Measurements from ENCODE around the gene MADD.
"Not testable (repeated sequence)": the region's sequence is repeated elsewhere in the genome, so short reads cannot be mapped to it uniquely, and the experiment has no call there.

Gene MADD

DNA sequence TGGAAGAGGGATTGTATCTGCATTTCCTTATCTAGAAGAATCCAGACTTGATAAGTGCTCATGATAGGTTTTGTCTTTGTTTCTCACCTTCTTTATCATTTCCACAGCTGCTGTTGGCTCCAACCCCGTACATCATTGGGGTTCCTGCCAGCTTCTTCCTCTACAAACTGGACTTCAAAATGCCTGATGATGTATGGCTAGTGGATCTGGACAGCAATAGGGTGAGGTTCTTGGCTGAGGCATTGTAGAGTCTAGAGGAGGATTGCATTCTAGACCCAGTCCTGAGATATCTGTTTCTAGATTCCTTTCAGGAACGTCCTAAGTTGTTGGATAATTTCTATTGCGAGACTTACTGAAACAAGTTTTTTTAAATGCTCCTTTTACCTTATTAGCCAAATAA is 8.1 kb downstream of the MADD start:
- DNase-seq: no peak

DNA sequence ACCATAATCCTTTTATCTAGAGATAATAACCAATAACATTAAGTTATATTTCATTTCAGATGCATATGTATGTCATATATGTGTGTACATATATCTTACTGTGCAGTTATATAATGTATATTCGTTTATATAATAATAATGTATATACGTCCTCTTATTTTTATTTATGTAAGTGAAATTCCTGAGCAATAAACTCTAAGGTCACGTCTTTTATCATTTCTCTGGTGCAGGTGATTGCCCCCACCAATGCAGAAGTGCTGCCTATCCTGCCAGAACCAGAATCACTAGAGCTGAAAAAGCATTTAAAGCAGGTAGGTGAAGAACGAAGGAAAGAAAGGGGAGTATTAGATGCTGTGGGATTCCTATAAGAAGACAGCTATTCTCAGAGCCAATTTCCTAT is 8.8 kb downstream of the MADD start:
- DNase-seq: no peak

DNA sequence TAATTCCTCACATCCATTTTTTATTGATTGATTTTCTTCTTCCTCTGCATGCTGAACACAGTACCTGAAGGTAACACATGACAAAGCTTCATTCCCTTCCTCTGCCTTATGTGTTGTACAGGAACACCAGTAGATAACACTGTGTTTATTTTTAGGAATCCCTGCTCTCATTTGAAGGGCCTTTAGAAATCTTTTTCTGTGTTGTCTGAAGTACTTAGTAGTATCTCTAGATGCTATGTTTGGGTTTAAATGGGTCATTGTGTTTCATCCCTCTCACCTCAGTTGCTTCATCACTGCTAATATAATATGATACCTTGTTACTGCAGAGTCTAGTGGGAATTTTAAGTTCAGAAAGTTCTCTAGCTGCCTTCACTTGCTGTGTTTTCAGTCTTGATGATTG is 10.2 kb downstream of the MADD start:
- DNase-seq: no peak

DNA sequence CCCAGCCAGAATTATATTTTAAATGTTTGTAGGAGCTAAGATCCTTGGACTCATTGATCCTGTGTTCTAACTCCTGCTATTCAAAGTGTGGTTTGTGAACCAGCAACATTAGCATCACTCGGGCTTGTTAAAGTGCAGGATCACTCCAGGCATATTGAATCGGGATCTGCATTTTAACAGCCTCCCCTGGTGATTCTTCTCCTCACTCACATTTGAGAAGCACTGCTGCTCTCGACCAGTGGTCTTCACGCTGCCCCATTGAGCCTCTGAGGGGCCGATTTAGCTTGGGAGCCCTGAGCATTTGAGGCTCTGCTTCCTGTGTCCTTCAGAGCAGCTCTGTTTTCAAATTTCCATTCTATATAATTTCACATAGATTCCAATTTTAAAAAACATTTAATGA is 10.9 kb downstream of the MADD start:
- DNase-seq: no peak

DNA sequence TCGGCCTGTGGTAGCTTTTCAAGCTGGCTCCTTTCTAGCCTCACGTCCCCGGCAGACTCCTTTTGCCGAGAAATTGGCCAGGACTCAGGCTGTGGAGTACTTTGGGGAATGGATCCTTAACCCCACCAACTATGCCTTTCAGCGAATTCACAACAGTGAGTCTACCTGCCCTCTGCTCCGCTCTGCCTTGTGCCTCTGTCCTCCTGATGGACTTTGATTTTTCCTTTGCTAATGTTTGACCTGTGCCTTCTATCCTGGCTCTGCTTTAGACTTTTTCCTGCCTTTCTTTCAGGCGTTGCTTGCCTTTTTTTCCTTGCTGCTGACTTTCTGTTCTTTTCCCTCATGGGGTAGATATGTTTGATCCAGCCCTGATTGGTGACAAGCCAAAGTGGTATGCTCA is 12.5 kb downstream of the MADD start:
- no peak for DNase-seq

DNA sequence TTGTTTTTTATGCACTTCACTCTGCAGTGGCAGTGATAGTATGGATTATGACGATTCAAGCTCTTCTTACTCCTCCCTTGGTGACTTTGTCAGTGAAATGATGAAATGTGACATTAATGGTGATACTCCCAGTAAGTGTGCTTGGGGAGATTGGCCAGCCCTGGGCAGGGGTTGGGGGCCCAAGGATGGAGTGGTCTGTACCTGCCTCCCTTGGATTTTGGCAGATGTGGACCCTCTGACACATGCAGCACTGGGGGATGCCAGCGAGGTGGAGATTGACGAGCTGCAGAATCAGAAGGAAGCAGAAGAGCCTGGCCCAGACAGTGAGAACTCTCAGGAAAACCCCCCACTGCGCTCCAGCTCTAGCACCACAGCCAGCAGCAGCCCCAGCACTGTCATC is 14.2 kb downstream of the MADD start:
- no peak for DNase-seq

DNA sequence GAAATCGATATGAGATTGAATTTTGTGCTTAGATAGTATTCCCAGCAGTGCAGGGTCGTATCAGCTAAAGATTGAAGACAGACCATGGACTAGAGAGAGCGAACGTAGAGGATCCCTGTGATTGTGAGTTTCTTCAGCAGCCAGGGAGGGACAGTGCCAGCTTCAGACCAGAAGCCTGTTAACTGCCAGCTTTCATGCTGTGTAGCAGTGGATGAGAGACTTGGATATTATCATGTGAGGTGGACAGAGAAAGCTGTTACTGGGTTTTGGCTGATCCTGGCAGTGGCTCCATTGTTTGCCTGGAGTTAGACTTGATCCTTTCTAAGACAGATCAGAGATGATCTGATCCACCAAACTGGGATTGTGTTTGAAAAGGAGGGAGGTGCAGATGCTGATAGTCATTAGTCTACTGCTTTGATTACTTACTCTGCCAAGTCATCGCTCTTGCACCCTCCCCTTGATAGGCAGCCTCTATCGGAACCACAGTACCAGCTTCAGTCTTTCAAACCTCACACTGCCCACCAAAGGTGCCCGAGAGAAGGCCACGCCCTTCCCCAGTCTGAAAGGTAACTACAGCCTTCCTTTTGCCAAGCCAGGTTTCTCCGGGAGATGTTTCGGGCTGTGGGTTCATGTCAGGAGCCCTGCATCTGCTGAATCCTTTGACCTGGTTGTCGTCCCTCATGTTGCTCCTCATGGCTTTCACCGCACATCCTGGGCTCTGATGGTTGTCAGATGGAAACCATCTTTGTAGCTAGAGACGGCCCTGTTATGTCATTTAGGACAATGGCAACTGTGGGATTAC is 16.2 kb downstream of the MADD start:
- no peak for DNase-seq

DNA sequence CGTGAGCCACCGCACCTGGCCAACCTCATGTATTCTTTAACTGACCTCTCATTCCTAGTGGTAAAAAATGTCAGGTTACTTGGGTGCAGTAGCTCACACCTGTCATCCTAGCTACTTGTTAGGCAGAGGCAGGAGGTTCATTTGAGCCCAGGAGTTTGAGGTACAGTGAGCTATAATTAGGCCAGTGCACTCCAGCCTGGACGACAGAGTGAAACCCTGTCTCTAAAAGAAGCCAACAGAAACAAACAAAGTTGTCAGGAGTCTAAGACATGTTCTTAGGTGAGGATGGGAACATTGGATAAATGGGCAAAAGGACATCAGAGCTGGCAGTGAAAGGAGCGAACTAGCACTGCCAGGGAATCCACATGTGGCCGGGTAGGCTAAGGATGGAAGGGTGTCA is 18.1 kb downstream of the MADD start:
- DNase-seq: no peak

DNA sequence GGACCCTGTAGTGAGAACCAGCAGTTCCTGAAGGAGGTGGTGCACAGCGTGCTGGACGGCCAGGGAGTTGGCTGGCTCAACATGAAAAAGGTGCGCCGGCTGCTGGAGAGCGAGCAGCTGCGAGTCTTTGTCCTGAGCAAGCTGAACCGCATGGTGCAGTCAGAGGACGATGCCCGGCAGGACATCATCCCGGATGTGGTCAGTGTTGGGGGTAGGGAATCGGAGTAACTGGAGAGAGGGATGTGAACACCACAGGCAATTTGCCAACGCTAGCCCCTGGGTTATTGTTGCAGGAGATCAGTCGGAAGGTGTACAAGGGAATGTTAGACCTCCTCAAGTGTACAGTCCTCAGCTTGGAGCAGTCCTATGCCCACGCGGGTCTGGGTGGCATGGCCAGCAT is 19.9 kb downstream of the MADD start:
- no peak for DNase-seq

DNA sequence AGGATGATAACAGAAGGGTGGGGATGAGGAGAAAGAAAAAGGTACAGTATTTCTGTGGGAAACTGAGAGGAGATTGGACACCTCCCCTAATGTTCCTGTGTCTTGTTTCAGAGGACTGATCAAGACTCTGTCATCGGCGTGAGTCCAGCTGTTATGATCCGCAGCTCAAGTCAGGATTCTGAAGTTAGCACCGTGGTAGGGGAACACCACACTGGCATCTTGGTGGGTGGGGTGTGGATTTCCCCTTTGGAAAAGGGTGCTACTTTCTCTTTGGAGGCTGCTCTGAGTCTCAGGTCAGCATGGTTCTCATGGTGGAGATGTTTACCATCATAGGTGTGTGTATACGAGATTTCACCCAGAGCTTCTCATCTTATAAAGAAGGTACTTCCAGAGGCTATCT is 25.5 kb downstream of the MADD start:
- no peak for DNase-seq

DNA sequence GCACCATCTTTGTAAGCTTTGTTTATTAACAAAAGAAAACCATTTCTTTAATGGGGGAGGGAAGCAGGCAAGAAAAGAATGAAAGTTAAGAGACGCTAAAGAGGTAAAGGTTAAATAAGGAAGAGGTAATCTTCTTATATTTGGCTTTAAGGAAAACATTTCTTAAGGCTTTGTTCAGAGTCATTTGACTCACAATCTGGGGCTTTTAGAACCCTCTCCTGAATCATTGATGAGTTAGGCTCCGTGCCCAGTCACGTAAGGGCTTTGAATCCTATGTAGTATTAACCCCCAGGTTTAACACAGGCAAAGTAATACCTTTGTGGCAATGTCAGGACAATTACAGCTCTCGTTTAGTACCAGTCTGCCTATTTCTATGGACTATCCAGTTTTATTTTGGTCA is 26.1 kb downstream of the MADD start:
- no peak for DNase-seq

DNA sequence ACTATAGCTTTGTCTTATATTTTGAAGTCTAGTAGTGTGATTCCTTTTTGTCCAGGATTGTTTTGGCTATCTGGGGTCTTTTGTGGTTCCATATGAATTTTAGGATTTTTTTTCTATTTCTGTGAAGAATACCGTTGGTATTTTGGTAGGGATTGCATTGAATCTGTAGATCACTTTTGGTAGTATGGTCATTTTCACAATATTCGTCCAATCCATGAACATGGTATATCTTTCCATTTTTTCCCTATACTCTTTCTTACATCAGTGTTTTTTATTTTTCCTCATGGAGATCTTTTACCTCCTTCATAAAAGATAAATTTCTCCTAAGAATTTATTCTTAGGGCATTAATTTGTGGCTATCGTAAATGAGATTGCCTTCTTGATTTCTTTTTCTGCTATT is 29.1 kb downstream of the MADD start:
- no peak for DNase-seq

DNA sequence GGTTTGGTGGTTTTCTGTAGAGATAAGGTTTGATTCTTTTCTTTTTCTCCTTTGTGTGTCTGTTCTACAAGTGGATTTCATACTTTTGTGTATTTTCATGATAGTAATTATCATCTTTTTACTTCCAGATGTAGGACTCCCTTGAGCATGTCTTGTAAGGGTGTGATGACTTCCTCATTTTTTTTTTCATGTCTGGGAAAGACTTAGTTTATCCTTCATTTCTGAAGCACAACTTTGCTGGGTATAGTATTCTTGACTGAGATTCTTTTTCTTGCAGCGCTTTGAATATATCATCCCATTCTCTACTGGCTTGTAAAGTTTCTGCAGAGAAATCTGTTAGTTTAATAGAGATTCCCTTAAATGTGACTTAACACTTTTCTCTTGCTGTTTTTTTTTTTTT is 32.9 kb downstream of the MADD start:
- no peak for DNase-seq

DNA sequence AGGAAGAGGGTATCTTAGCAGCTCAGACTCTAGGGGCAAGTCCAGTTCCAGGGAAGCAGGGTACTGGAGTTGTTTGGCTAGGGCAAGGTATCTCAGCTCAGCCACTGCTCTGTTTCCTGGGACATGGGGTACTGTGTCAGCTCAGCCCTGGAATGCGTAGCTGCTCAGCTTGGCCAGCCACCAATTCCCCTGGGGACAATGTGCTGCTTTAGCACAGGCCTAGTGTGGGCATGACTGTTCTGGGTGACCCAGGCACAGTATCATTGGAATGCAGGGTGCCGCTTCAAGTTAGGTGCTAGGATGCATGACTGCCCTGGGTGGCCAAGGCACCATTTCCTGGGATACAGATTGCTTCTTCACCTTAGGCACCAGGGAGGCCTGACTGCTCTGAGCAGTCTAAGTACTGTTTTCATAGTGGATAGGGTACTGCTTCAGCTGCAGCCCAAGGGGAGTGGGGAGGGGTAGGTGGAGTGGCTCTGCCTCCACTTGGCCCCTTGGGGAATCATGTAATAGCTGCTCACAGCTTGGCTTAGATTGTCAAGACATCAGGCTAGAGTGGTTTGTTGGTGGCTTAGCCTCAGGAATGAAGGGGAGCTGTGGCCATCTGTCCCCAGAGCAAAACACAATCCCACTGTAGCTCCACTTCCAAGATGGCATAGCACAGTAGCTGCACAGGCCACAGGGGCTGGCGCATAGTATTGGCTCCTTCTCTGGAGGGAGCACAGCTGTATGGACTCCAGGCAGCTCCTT is 36.0 kb downstream of the MADD start:
- DNase-seq: no peak

DNA sequence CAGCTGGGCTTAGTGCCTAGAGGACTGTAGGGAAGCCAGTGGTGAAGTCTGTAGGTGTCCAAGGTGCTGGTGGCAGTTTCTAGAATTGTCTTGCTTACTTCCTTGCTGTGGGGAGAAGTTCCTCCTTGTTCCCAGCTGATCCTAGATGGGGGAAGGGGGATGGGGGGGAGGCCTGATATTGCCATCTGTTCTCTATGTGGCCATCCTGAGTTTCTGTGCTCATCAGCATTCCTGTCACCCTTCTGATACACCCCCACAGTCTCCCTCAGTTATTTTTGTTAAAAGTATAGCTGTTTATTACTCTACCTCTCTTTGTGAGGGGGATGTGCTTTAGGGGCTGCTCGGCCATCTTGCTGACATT is 36.5 kb downstream of the MADD start:
- no peak for DNase-seq

DNA sequence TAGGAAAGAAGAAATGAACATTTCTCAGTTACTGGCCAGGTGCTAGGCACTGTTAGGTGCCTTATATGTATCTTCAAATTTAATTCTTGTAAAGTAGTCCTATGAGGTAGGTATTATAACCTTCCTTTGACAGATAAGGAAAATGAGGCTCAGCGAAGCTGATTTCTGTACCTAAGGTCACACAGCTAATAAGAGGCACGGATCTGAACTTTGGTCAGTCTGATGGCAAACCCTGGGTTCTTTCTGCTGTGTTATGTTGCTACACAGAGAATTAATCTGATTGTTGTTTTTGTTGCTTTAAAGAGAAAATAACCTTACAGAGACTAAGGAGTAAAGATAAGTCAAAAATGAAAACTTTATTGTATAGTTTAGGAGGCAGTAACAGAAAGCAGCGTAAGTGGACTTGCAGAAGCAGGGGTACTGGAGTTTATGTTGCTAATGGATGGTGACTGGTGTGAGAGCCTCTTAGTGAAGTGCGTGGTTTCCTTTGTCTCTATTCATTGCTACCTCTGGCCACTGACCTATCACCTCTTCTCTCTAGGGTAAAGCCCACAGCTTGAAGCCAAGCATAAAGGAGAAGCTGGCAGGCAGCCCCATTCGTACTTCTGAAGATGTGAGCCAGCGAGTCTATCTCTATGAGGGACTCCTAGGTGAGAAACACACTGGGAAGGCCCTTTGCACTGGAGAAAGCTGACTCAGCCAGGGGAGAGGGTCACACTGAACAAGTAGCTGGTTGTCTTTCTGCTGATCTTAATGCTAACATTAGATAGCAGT is 38.3 kb downstream of the MADD start:
- no peak for DNase-seq

DNA sequence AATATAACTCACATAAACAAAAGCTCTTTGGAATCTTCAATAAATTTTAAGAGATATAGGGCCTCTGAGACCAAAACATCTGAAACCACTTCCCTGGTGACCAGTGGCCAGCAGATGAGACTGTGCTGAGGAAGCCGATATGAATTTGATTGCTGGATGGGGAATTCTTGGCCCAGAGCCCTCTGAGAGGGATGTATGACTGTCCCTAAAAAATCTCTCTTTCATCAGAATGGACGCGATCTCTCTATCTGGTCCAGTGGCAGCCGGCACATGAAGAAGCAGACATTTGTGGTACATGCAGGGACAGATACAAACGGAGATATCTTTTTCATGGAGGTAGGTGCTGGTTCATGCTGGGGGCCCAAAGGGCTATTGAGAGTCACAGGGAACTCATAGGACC is 45.1 kb downstream of the MADD start:
- DNase-seq: no peak

DNA sequence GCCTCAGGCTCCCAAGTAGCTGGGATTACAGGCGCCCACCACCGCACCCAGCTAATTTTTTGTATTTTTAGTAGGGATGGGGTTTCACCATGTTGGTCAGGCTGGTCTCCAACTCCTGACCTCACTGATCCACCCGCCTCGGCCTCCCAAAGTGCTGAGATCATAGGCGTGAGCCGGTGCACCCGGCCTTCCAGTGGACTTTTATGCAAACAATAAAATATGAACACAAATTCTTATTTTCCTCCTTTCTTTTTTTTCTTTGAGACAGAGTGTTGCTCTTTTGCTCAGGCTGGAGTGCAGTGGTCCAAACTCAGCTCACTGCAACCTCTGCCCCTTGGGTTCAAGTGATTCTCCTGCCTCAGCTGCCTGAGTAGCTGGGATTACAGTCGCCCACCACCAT is 46.6 kb downstream of the MADD start:
- DNase-seq: not testable (repeated sequence)

DNA sequence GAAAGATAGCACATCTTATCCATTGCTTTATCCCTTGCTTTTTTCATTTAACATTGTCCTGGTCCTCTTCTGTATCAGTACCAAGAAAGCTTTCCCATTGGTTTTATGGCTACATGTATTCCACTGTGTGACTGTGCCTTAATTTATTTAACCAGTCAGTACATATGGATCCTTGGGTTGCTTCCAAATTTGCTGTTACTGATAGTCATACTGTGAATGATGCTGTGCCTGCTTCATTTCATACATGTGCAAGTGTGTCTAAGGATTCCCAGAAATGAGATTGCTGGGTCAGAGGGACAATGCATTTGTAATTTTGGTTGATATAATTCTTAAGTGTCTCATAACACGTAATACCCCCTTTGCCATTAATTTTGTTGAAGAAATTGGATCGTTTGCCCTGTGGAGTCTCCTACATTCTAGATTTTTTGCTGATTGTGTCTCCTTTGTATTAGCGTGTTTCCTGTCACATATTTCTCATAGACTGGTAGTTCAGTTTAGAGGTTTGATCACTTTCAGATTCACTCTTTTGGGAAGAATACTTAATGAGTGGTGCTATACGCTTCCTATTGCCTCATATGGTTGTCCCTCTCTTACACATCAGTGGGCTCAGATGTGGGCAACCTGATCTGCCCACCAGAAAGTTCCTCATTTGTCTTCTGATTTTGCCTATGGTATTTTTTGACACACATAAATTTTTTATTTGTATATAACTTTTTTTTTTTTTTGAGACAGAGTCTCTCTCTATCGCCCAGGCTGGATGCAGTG is 47.3 kb downstream of the MADD start:
- no peak for DNase-seq

DNA sequence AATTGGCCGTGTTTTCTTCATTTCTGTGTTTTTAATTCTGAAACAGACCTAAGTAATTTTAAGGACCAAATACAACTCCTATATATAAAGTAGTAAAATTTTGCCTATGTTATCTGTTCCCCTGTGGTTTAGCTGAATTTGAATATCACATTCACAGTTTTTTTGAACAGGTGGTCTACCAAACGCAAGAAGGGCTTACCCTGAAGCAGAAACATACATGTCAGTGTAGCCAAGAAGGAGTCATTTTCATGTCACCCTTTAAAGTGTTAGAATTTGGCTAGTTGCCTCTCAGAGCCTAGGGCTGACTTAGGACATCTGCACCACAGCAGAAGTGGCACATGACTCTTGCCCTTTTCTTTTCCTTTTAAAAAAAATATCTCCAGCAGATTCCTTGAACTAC is 48.2 kb downstream of the MADD start:
- DNase-seq: no peak

DNA sequence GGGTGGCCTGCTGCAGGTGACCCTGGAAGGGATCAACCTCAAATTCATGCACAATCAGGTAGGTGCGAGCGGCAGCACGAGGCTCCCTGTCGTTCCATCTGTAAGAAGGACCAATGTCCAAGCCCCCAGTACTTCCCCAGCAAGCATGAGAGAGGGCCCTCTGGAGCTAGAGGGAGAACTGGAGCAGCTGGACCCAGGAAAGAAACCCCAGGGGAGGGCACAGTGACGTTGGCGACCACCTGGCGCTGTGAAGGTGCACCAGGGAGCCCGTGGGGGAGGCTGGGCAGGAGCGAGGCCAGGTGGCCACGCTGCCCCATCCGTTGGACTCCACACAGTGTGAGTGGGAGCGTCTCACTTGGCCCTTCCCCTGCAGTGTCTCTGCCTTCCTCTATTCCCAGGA is 54.6 kb downstream of the MADD start:
- DNase-seq: no peak

DNA sequence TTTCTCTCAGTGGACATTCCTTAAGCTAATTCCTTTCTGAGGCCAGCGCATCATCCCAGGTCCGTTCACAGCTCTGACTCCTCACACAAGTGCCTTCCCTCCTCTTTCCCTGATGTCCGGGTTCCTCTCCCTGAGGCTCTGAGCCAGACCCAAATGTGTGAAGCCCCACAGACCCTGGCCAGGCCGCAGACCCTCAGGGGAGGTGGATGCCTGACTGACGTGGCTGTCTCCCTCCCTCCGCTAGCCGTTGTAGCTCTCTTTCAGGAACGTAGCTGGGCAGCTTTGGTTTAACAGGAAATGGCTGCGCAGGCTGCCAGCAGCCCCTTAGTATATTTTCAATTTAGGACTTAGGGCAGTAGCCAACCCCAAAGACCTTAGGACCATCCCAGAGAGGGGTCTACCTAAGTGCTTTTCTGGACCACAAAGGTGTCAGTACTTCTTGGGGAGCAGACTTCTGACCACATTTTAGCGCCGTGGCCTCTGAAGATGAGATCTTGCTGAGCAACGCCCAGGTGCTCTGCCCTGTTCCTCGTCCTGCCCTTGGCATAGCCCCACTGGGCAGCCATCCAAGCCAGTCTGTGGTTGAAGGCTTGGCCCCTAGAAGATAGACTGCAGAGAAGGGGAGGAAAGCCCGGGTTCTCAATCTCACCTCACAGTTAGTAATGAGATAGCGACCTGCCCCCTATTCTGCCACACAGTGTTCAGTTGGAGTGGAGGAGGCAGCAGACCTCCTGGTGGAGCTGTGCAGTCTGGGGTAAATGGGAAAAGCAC is 55.5 kb downstream of the MADD start:
- DNase-seq: no peak

All from SHP77 treated with DMSO at 0.1 percent for 48 hours (cell line).